Kidney epithelial cell (primary cell): Measurements from ENCODE around the gene NMRAL1. TPM values are rescaled to one million over a fixed set of nuclear protein-coding genes. Genes with fewer than 3 reads are reported as not detected.

Experiments used
- DNase-seq: peaks from one replicate; pipeline ENCODE4 v3.0.0-alpha.2; 2010; ENCODE audit warnings: low read depth
- H3K27me3 ChIP-seq: 2 replicates; pipeline ENCODE4 v1.6.0; 2011; ENCODE audit warnings: low read length; ENCODE audit not compliant: control insufficient read depth, insufficient read depth
- H3K36me3 ChIP-seq: 2 replicates; pipeline ENCODE4 v1.5.1; 2011; ENCODE audit warnings: low read length; ENCODE audit not compliant: control insufficient read depth, insufficient read depth
- H3K4me3 ChIP-seq: 2 replicates; pipeline ENCODE4 v1.5.1; 2011; ENCODE audit warnings: low read depth, mild to moderate bottlenecking, control low read depth, low read length
- CTCF ChIP-seq: IDR thresholded peaks from 2 replicates; pipeline ENCODE4 v1.5.1; 2011; ENCODE audit warnings: mild to moderate bottlenecking, moderate library complexity, low read length, control low read depth, inconsistent platforms; ENCODE audit not compliant: insufficient read depth, poor library complexity, severe bottlenecking
- total RNA-seq: library from RNA; depleted of rRNA; stranded (reverse); fragments of >200 nt; gene quantifications from 2 replicates; pipeline ENCODE4 v1.2.3, GENCODE V29; 2015

The NMRAL1 gene
- 55.2 and 59.5 TPM in 2 replicates for total RNA-seq

DNA sequence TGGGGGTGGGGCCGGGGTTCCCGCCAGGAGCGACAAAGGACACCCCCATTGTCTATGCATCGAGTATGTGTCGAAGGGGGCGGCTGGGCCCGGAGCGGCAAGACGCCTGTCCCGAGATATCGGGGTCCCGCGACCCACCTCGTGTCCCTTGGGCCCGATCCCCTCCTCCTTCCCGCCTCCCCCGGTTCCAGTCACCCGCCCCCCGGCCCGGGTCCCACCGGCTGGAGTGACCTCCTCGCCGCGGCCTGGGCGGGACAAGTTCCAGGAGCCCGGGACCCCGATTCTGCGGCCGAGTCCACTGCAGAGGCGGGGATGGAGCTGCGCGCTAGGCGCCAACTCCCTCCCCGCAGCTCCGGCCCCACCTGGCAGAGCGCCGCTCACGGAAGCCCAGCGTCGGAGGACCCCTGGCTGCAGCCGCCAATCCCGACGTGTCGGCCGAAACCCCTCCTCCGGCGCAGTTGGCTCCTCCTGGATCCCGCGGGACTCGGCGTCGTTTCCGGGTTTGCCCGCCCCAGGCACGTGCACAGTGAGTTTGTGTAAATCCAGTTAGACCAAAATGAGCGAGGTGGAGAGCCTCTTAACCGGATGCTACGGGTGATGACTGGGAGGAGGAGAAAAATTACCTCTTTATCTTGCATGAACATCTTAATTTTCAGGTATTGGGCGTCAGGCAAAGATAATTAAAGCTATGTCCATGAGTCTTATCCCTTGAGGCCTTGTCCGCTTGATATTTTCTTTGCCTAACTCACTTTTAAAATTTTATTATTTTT lies at the start of gene NMRAL1:
Gene NMRAL1 (minus strand): TSS at position 434 of the 770 bp plus-strand sequence. CDS start 493 bp downstream, outside the sequence.
- DNase-seq, result peak; percentile 60
- no peak for TF ChIP-seq CTCF
- Histone ChIP-seq H3K36me3 (no peaks in the 10 kb centered on the region), H3K27me3 (no peaks in the 10 kb centered on the region), H3K4me3 (peak within 1 kb of the TSS; percentile 82)

DNA sequence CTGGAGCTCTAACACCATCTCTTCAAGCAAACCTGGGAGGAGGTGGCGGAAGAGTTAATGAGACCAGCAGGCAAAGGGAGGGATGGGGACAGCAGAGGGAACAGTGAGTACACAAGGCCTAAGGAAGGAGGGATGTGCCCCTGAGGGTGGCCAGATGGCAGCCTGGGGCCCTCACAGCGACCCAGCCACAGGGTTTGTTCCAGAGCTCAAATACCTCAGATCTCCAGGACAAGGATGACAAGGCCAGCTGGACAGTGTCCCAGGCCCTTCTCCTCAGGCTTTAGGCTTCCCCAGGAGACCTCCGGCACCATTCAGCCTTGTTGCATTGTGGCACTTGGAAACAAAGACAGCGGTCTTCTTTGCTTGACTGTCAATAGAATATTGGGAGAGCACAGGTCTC lies 49.3 kb upstream of the NMRAL1 start:
- no peaks in the 10 kb centered on the region for H3K27me3 ChIP-seq
- no peak for DNase-seq
- H3K4me3 ChIP-seq, result no peak overlapping the region
- H3K36me3 ChIP-seq, result no peaks in the 10 kb centered on the region
- no peak for TF ChIP-seq CTCF

DNA sequence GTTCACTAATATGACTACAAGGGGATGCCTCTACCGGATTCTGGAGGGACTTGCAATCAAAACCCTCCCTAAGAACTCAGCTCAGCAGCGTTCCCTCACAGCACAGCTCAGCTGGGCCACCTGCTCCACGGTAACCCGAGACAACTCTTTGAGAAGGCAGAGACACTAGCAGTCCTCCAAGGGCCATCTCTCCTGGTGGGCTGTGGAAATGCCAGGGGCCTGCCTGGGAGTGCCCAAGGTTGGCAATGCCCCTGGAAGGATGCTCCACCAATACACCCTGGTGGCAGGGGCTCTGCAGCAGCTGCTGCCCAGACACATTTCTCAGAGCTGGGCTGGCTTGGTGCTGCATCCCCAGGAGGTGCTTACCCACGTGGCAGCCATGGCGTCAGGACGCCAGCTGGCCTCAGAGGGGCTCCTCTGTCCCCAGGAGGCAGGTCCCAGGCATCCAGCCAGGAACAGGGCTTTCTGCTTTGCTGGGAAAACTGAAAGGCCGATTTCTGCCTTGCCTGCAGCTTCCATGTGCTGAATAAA lies 47.7 kb upstream of the NMRAL1 start:
- H3K36me3 ChIP-seq, result no peaks in the 10 kb centered on the region
- no peak for TF ChIP-seq CTCF
- no peak overlapping the region for H3K4me3 ChIP-seq
- DNase-seq, result no peak
- H3K27me3 ChIP-seq, result no peaks in the 10 kb centered on the region

GRCh38 chr16:4520913-4521312 lies 46.5 kb upstream of the NMRAL1 start:
- DNase-seq, result no peak
- H3K27me3 ChIP-seq, result no peaks in the 10 kb centered on the region
- H3K36me3 ChIP-seq, result no peaks in the 10 kb centered on the region
- no peak for TF ChIP-seq CTCF
- no peak overlapping the region for H3K4me3 ChIP-seq

DNA sequence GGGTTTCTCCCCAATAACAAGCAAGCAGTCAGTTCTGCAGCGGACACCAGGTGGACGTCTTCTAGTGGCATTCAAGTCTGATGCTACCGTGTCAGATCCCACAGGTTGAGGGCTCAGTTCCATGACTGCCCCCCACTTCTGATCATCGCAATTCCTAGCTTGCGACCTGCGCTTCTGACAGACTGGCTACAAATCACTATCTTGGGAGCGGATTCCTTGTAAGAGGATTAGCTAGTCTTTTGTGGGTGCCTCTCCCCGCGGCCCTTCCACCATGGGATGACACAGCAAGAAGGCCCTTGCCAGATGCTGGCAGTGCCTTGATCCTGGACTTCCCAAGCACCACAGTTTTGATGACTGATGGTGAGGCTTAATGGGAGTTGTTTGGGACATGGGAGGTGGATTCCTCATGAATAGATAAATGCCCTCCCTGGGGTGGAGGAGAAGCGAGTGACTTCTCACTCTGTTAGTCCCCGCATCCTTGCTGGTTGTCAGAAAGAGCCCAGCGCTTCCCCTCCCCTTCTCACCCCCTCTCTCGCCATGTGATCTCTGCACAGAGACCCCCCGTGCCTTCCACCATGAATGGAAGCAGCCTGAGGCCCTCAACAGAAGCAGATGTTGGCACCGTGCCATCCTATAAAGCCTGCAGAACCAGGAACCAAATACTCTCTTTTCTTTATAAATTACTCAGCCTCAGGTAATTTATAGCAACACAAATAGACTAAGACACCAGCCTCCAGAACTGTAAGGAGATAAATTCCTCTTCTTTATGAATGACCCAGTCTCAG lies 45.0 kb upstream of the NMRAL1 start:
- TF ChIP-seq CTCF, result no peak
- Histone ChIP-seq H3K36me3 (no peaks in the 10 kb centered on the region), H3K4me3 (no peak overlapping the region), H3K27me3 (no peaks in the 10 kb centered on the region)
- no peak for DNase-seq
